Gastrocnemius medialis (tissue), 4 donors: Measurements from ENCODE around the gene C7orf25. TPM values are rescaled to one million over a fixed set of nuclear protein-coding genes. Genes with fewer than 3 reads are reported as not detected.
A peak's percentile ranks its signal among the peaks of the same experiment; 100 is the strongest.

Experiments used
- ATAC-seq, 2 donors: fragments of 150-250 bp; one replicate each; pipeline ENCODE4 v1.9.1; 2016
- DNase-seq, 2 donors: peaks; one replicate each; pipeline ENCODE4 v3.0.0-alpha.2; 2019
- H3K27ac ChIP-seq, 4 donors: fragments of 200-600 bp; sonication (generic); 1 replicate in 1 of 4; 2 replicates in 3 of 4; pipeline ENCODE4 v1.5.1; 2016 to 2018; ENCODE audit warnings: mild to moderate bottlenecking in 2 of 4, moderate library complexity in 1 of 4
- H3K27me3 ChIP-seq, 3 donors: fragments of 200-600 bp; sonication (generic) in 2 of 3; 1 replicate in 1 of 3; 2 replicates in 2 of 3; pipeline versions ENCODE4 v1.5.1 to v1.6.0; 2016 to 2019; ENCODE audit warnings: mild to moderate bottlenecking in 1 of 3, moderate library complexity in 1 of 3
- H3K36me3 ChIP-seq, 2 donors: fragments of 200-600 bp; sonication (generic) in 1 of 2; one replicate each; pipeline ENCODE4 v1.5.1; 2017 to 2018
- H3K4me1 ChIP-seq, 2 donors: fragments of 200-600 bp; sonication (generic) in 1 of 2; one replicate each; pipeline ENCODE4 v1.5.1; 2016 to 2017; ENCODE audit warnings: mild to moderate bottlenecking in 2 of 2
- H3K4me3 ChIP-seq, 4 donors: fragments of 200-600 bp; sonication (generic) in 3 of 4; 1 replicate in 1 of 4; 2 replicates in 3 of 4; pipeline ENCODE4 v1.5.1; 2016 to 2019; ENCODE audit warnings: mild to moderate bottlenecking in 2 of 4
- H3K9me3 ChIP-seq, 3 donors: fragments of 200-600 bp; sonication (generic) in 2 of 3; 1 replicate in 1 of 3; 2 replicates in 2 of 3; pipeline ENCODE4 v1.5.1; 2016 to 2019
- POLR2A ChIP-seq, 2 donors: fragments of 450-650 bp; IDR thresholded peaks; one replicate each; pipeline ENCODE4 v1.6.1; 2017; ENCODE audit warnings: antibody characterized with exemption in 2 of 2, mild to moderate bottlenecking in 2 of 2, moderate library complexity in 2 of 2
- in situ Hi-C, 4 donors: fragments of 200-750 bp; cut with MboI; loops; one replicate each; pipeline versions ENCODE4 v1.15.0 to v1.8.0; 2017; ENCODE audit warnings: low sequenced_read_pairs in 4 of 4
- intact Hi-C: fragments of 100-400 bp; cut with DNase I; formaldehyde crosslinking; loops from one replicate; pipeline ENCODE4 v1.15.1; 2023; ENCODE audit warnings: low total_unique reads
- total RNA-seq, 4 donors: library from RNA; depleted of rRNA; stranded (reverse); fragments of >200 nt; gene quantifications; one replicate each; pipeline versions ENCODE4 v1.1.0 to v1.2.3, GENCODE V29; 2016
- TF ChIP-seq, protein P1 (sequence below), 5 experiments: fragments of 450-650 bp in 3 of 5; fragments of 200-600 bp in 2 of 5; sonication (generic) in 2 of 5; IDR thresholded peaks in 4 of 5; conservative IDR thresholded peaks in 1 of 5; 1 replicate in 4 of 5; 2 replicates in 1 of 5; pipeline ENCODE4 v1.5.1; 2016 to 2019; ENCODE audit warnings: antibody characterized with exemption in 5 of 5, mild to moderate bottlenecking in 3 of 5, moderate library complexity in 3 of 5

C7orf25 gene
- 10 to 100 TPM in 1 of 4 donors, 1 to 10 TPM in 3; 4.6 to 13.5 (median 8.0) TPM for total RNA-seq

DNA sequence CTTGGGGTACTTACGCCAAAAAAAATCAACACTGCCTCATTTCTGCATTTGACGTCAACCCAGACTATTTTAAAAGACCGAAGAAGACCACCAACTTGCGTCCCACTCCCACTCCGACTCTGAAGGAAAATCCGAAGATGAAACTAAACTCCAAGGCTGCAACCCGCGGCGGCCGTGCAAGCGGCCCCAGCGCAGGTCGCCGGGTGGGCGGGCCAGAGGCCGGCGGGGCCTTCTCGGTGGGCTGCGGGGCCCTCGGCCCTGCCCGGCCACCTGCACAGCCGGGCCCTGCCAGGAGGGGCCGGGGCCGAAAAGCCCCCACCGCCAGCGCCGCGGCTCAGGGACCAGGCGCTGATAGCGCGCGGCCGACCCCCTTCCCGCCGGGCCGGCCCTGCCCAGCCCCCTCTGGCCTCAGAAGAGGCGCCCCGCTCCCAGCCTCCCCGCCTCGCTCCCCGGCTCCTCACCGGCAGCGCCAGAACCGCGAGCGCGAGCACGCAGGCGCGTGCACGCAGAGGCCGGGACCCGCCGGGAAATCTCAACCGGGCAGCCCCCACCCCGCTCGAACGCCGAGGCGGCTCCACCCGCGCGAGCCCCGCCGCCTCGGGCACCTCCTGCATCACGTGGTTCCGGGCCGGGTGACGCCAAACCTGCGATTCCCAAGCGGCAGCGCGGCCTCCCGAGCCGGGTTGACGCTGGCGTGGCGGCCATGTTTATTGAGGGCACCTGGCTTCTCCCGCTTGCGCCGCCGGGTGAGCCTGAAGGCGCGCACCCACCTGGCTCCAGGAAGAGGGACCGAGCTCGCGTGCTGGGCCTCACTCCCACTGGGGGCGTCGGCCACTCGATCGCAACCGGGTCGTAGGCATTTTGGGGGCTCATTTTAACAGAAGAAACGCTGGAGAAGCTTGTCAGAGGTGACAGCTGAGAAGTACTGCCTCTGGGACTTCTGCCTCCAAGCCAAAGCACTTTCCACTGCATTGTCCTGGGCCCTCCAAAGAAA is at the start of gene C7orf25:
Gene C7orf25 (minus strand): TSS at position 617 of the 994 bp plus-strand sequence. CDS start 1,170 bp downstream, outside the sequence.
- in situ Hi-C loops (no loop called here), intact Hi-C loops (loop anchor here (1.0 kb wide), 1 partner anchor 21 kb away; the partner anchor contains the start of genes MRPL32 and PSMA2)
- H3K4me1 ChIP-seq: peaks cover 10 to 16% of the 10 kb centered on the region in 2 donors
- no peaks in the 10 kb centered on the region for H3K27me3 ChIP-seq
- H3K9me3 ChIP-seq: no peaks in the 10 kb centered on the region
- peak; percentile 96 to 97 for ATAC-seq
- peaks cover 0 to 14% of the 10 kb centered on the region in 2 donors for H3K36me3 ChIP-seq
- H3K4me3 ChIP-seq: peak within 1 kb of the TSS; percentile 65 to 81 (median 71)
- peak; percentile 38 to 47 for TF ChIP-seq POLR2A (IDR thresholded peaks at IDR 0.05)
- TF ChIP-seq, protein P1, sequence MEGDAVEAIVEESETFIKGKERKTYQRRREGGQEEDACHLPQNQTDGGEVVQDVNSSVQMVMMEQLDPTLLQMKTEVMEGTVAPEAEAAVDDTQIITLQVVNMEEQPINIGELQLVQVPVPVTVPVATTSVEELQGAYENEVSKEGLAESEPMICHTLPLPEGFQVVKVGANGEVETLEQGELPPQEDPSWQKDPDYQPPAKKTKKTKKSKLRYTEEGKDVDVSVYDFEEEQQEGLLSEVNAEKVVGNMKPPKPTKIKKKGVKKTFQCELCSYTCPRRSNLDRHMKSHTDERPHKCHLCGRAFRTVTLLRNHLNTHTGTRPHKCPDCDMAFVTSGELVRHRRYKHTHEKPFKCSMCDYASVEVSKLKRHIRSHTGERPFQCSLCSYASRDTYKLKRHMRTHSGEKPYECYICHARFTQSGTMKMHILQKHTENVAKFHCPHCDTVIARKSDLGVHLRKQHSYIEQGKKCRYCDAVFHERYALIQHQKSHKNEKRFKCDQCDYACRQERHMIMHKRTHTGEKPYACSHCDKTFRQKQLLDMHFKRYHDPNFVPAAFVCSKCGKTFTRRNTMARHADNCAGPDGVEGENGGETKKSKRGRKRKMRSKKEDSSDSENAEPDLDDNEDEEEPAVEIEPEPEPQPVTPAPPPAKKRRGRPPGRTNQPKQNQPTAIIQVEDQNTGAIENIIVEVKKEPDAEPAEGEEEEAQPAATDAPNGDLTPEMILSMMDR (IDR thresholded peaks at IDR 0.05 in 4 of 5, conservative IDR thresholded peaks at IDR 0.05 in 1 of 5): no peak
- peak; percentile 93 to 94 for DNase-seq
- H3K27ac ChIP-seq: peak within 1 kb of the TSS; percentile 68 to 86 (median 78)

DNA sequence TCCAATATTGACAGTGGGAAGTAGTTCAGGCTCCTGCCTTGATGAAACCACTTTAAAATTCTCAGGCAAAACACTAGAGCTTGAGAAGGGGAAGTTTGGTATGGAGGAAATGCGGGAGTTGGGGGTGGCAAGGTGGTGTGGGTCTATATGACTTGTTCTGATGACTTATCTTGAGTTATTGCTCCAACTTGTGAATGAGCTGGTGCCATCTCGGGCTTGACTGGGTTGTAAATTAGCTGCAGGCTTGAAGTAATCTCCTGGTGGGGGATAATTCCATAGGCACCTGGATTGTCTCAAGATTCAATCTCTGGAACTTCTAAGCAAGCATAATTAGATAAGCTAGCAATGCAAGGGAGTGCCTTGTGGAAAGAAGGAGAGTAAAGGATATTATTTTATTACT is 49.3 kb upstream of the C7orf25 start:
- in situ Hi-C loops: no loop called here

DNA sequence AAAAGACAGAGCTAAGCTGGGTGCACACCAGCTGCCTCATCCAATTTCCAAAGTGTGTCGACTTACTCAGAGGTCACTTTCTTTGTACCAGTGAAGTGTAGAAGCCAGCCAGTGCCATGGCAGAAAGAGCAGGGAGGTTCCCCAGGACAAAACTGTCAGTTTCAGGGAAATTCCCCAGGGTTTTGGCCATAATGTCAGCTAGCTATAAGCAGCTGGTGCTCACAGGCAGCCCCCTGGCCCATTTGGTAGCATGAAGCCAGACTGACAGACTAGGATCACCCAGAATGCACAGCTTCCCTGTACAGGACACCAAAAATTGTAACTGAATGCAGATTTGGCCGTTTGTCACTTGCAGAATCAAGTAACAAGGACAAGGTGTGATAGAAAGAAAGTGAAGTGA is 48.9 kb upstream of the C7orf25 start:
- H3K4me1 ChIP-seq: no peaks in the 10 kb centered on the region
- no peak for DNase-seq
- TF ChIP-seq, protein P1 (IDR thresholded peaks at IDR 0.05 in 4 of 5, conservative IDR thresholded peaks at IDR 0.05 in 1 of 5): no peak
- TF ChIP-seq POLR2A (IDR thresholded peaks at IDR 0.05): no peak
- no peak overlapping the region for H3K4me3 ChIP-seq
- H3K9me3 ChIP-seq: peaks cover 0 to 3% (median 0%) of the 10 kb centered on the region in 3 donors
- H3K27ac ChIP-seq: no peak overlapping the region
- in situ Hi-C loops (no loop called here), intact Hi-C loops (no loop called here)
- no peaks in the 10 kb centered on the region for H3K36me3 ChIP-seq
- no peaks in the 10 kb centered on the region for H3K27me3 ChIP-seq
- ATAC-seq: no peak

More for the DNA sequence above, 49.3 kb upstream of the C7orf25 start:
- H3K4me1 ChIP-seq: no peaks in the 10 kb centered on the region
- H3K27me3 ChIP-seq: no peaks in the 10 kb centered on the region
- TF ChIP-seq, protein P1 (IDR thresholded peaks at IDR 0.05 in 4 of 5, conservative IDR thresholded peaks at IDR 0.05 in 1 of 5): no peak
- TF ChIP-seq POLR2A (IDR thresholded peaks at IDR 0.05): no peak
- ATAC-seq (no peak), DNase-seq (no peak)
- no peaks in the 10 kb centered on the region for H3K36me3 ChIP-seq
- intact Hi-C loops: no loop called here
- no peak overlapping the region for H3K27ac ChIP-seq
- H3K4me3 ChIP-seq: no peak overlapping the region
- no peaks in the 10 kb centered on the region for H3K9me3 ChIP-seq

DNA sequence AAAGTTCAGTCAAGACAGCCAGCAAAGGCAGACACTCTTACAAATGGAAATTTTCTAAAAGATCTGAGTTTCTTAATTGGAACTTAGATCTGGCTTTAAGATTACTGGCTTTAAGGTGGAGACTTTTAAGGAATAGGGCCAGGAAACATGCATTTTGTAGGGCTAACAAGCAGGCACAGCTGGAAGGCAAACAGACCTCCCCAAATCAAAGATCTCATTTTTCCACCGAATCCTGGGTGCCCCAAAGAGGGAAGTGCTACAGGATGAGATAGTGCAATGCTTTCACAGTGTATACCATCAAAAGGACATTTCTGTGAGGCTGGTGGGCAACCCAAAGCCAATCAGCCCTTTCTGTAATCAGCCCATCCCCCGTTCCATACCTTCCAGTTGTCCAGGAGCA is 47.7 kb upstream of the C7orf25 start:
- in situ Hi-C loops (no loop called here), intact Hi-C loops (no loop called here)
- H3K9me3 ChIP-seq: peaks cover 0 to 3% (median 0%) of the 10 kb centered on the region in 3 donors
- no peak overlapping the region for H3K4me3 ChIP-seq
- no peaks in the 10 kb centered on the region for H3K4me1 ChIP-seq
- H3K36me3 ChIP-seq: no peaks in the 10 kb centered on the region
- ATAC-seq: no peak
- H3K27me3 ChIP-seq: no peaks in the 10 kb centered on the region
- no peak for DNase-seq
- no peak for TF ChIP-seq POLR2A (IDR thresholded peaks at IDR 0.05)
- TF ChIP-seq, protein P1 (IDR thresholded peaks at IDR 0.05 in 4 of 5, conservative IDR thresholded peaks at IDR 0.05 in 1 of 5): no peak
- H3K27ac ChIP-seq: no peak overlapping the region
